Mucosa of descending colon (tissue), 3 donors: ENCODE measurements around the gene NDUFA1. TPM values are rescaled to one million over a fixed set of nuclear protein-coding genes. Genes with fewer than 3 reads are reported as not detected.
"Not testable (repeated sequence)": the region's sequence is repeated elsewhere in the genome, so short reads cannot be mapped to it uniquely, and the experiment has no call there.

Experiments used
- ATAC-seq: fragments of 200-7000 bp; cut with Tn5 transposase; one replicate; pipeline ENCODE4 v1.9.1; 2020; ENCODE audit warnings: mild to moderate bottlenecking, moderate library complexity
- DNase-seq, 3 donors: peaks; one replicate each; pipeline ENCODE4 v3.0.0-alpha.2; 2020
- H3K36me3 ChIP-seq: fragments of 200-600 bp; one replicate; pipeline ENCODE4 v1.8.0; 2021; ENCODE audit warnings: low read depth, mild to moderate bottlenecking
- H3K4me1 ChIP-seq: fragments of 200-600 bp; one replicate; pipeline ENCODE4 v1.8.0; 2021; ENCODE audit warnings: low read depth, mild to moderate bottlenecking
- H3K4me3 ChIP-seq: fragments of 200-600 bp; one replicate; pipeline ENCODE4 v1.8.0; 2021; ENCODE audit warnings: mild to moderate bottlenecking
- H3K9me3 ChIP-seq: fragments of 200-600 bp; one replicate; pipeline ENCODE4 v1.8.0; 2021; ENCODE audit warnings: mild to moderate bottlenecking
- CTCF ChIP-seq: fragments of 200-600 bp; IDR thresholded peaks from one replicate; pipeline ENCODE4 v1.8.0; 2022; ENCODE audit warnings: antibody characterized with exemption, mild to moderate bottlenecking
- intact Hi-C, 2 donors: fragments of 100-400 bp; cut with DNase I in 1 of 2; cut with micrococcal nuclease in 1 of 2; formaldehyde crosslinking; loops; one replicate each; pipeline versions ENCODE4 v1.11.0 to v1.11.1; 2022; cut with DNase I, micrococcal nuclease
- total RNA-seq, 3 donors: library from RNA; stranded (reverse); fragmentation: NEBNext Ultra II Directional in 2 of 3; extraction: Animal tissue kit (Norgen Biotek cat#: 25700) in 2 of 3; gene quantifications; one replicate each; pipeline versions ENCODE4 v1.2.1 to v1.2.4, GENCODE V29; 2021 to 2023
- donor health status: DM: no; HTN: no; CAD: no; lungs with moderate emphysema.
- donor health status: DM: no; HTN: no; CAD: no.
- donor health status: DM: no; HTN: yes; CAD: no.

Gene NDUFA1
- total RNA-seq, 3 donors from 2014 or later, result 157 to 191 (median 187) TPM

- H3K36me3 ChIP-seq, result no peaks in the 10 kb centered on the region
- no peaks in the 10 kb centered on the region for H3K9me3 ChIP-seq
- no peaks in the 10 kb centered on the region for H3K4me1 ChIP-seq
- intact Hi-C loops, result no loop called here
- no peak for DNase-seq
- TF ChIP-seq CTCF, result no peak
- peak; percentile 23 for ATAC-seq
- no peak overlapping the region for H3K4me3 ChIP-seq
These were observed 8.4 kb downstream of the NDUFA1 start for GRCh38 chrX:119880076-119880475.

- H3K36me3 ChIP-seq, result no peaks in the 10 kb centered on the region
- intact Hi-C loops, result no loop called here
- no peak for TF ChIP-seq CTCF
- DNase-seq, result peak in 1 of 3 donors; percentile 27
- no peaks in the 10 kb centered on the region for H3K4me1 ChIP-seq
- peak; percentile 90 for ATAC-seq
- H3K4me3 ChIP-seq, result no peak overlapping the region
- H3K9me3 ChIP-seq, result no peaks in the 10 kb centered on the region
These were observed 9.2 kb downstream of the NDUFA1 start for GRCh38 chrX:119880552-119881437.

GRCh38 chrX:119885554-119886428 is 14.2 kb downstream of the NDUFA1 start:
- no peak for TF ChIP-seq CTCF
- Histone ChIP-seq H3K9me3 (no peaks in the 10 kb centered on the region), H3K4me3 (no peak overlapping the region), H3K36me3 (no peaks in the 10 kb centered on the region), H3K4me1 (no peaks in the 10 kb centered on the region)
- peak; percentile 76 for ATAC-seq
- intact Hi-C loops, result no loop called here
- DNase-seq, result peak in 1 of 3 donors; percentile 49

GRCh38 chrX:119887721-119888425 is 16.2 kb downstream of the NDUFA1 start:
- no peaks in the 10 kb centered on the region for H3K9me3 ChIP-seq
- H3K36me3 ChIP-seq, result no peaks in the 10 kb centered on the region
- intact Hi-C loops, result no loop called here
- TF ChIP-seq CTCF, result peak; percentile 44
- no peaks in the 10 kb centered on the region for H3K4me1 ChIP-seq
- H3K4me3 ChIP-seq, result no peak overlapping the region
- DNase-seq, result peak; percentile 73 to 80 (median 74)
- peak; percentile 90 for ATAC-seq

- H3K4me1 ChIP-seq, H3K9me3 ChIP-seq, ATAC-seq, H3K4me3 ChIP-seq, intact Hi-C loops, DNase-seq, H3K36me3 ChIP-seq: not testable (repeated sequence)
These were observed 19.0 kb downstream of the NDUFA1 start for GRCh38 chrX:119890626-119891025.

- H3K9me3 ChIP-seq, H3K4me3 ChIP-seq, DNase-seq, ATAC-seq, H3K4me1 ChIP-seq, intact Hi-C loops, H3K36me3 ChIP-seq: not testable (repeated sequence)
These were observed 20.5 kb downstream of the NDUFA1 start for GRCh38 chrX:119891961-119892692.
